Astrocyte of the cerebellum (primary cell): Measurements from ENCODE around the gene ZNF91.
A peak's percentile ranks its signal among the peaks of the same experiment; 100 is the strongest.

Experiments
- DNase-seq: peaks from one replicate; pipeline ENCODE4 v3.0.0-alpha.2; 2011; ENCODE audit warnings: low read depth
- H3K4me3 ChIP-seq: 2 replicates; pipeline ENCODE4 v1.5.1; 2011; ENCODE audit warnings: mild to moderate bottlenecking, low read depth, low read length, moderate library complexity
- in situ Hi-C: cut with HindIII; loops from 2 replicates; pipeline ENCODE4 v1.10.0; 2017; ENCODE audit warnings: low sequenced_read_pairs
- TF ChIP-seq, protein P1 (sequence below): IDR thresholded peaks from 2 replicates; pipeline ENCODE4 v1.5.1; 2012; ENCODE audit warnings: low read length, low read depth, moderate library complexity, mild to moderate bottlenecking; ENCODE audit errors: missing control alignments

Gene ZNF91

GRCh38 chr19:23395041-23395721, at the start of gene ZNF91:
Gene ZNF91, minus strand, starts transcription at chr19:23395471. Its CDS starts 117 bp downstream, at chr19:23395354.
- TF ChIP-seq, protein P1, sequence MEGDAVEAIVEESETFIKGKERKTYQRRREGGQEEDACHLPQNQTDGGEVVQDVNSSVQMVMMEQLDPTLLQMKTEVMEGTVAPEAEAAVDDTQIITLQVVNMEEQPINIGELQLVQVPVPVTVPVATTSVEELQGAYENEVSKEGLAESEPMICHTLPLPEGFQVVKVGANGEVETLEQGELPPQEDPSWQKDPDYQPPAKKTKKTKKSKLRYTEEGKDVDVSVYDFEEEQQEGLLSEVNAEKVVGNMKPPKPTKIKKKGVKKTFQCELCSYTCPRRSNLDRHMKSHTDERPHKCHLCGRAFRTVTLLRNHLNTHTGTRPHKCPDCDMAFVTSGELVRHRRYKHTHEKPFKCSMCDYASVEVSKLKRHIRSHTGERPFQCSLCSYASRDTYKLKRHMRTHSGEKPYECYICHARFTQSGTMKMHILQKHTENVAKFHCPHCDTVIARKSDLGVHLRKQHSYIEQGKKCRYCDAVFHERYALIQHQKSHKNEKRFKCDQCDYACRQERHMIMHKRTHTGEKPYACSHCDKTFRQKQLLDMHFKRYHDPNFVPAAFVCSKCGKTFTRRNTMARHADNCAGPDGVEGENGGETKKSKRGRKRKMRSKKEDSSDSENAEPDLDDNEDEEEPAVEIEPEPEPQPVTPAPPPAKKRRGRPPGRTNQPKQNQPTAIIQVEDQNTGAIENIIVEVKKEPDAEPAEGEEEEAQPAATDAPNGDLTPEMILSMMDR = no peak
- peak within 1 kb of the TSS; percentile 95 for H3K4me3 ChIP-seq
- in situ Hi-C loops = no loop called here
- DNase-seq = peak; percentile 93

DNA sequence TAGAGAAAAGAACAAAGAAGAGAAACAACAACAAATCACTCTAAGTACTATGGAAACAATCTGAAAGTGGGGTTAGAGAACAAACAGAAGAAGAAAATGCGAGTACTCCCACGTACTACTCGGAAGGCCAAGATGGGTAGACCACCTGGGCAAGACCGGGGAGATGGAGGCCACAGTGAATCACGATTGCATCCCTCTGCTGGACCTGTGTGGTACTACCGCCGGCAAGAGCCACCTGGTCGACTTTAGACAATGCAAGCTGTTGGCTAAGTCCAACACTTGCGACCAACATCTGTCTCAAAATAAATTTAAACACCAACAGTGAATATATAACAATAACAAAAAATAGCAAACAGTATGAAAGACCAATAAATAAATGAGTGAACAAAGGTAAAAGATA, 45.5 kb upstream of the ZNF91 start:
- TF ChIP-seq, protein P1 = peak; percentile 41
- DNase-seq = no peak

DNA sequence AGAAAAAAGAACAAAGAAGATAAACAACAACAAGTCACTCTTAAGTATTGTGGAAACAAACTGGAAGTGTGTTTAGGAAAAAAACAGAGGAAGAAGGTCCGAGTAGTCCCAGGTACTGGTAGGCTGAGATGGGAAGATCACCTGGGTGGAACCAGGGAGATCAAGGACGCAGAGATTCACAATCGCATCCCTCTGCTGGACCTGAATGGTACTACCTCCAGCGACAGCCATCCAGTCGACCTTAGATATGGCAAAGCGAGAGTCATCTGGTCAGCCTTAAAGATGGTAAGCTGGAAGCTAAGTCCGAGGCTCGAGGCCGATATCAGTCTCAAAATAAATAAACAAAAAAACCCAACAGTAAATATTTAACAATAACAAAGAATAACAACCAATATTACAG, 44.9 kb upstream of the ZNF91 start:
- TF ChIP-seq, protein P1 = no peak

More for the DNA sequence above, 45.5 kb upstream of the ZNF91 start:
- H3K4me3 ChIP-seq = no peak overlapping the region
- in situ Hi-C loops = no loop called here

DNA sequence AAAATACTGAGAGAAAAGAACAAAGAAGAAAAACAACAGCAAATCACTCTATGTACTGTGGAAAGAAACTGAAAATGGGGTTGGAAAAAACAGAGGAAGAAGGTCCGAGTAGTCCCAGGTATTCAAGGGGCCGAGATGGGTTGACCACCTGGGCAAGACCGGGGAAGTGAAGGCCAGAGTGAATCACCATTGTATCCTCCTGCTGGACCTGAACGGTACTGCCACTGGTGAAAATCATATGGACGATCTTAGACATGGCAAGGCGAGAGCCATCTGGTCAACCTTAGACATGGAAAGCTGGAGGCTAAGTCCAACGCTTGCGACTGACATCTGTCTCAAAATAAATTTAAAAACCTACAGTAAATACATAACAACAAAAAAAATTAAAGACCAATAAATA, 44.4 kb upstream of the ZNF91 start:
- no peak for DNase-seq
- TF ChIP-seq, protein P1 = peak; percentile 28

More for the DNA sequence above, 44.9 kb upstream of the ZNF91 start:
- H3K4me3 ChIP-seq = no peak overlapping the region
- DNase-seq = no peak
- in situ Hi-C loops = no loop called here

DNA sequence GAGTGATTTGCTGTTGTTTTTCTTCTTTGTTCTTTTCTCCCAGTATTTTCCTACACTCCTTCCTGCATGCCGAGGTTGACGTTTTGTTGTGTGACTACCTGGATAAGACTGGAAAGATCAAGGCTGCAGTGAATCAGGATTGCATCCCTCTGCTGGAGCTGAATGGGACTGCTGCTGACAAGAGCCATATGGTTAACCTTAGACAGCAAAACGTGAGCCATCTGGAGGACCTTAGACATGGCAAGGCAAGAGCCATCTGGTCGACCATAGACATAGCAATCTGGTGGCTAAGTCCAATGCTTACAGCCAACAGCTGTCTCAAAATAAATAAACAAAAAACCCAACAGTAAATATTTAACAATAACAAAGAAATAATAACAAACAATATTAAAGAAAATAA, 42.6 kb upstream of the ZNF91 start:
- TF ChIP-seq, protein P1 = no peak
- H3K4me3 ChIP-seq = no peak overlapping the region
- in situ Hi-C loops = no loop called here
- no peak for DNase-seq

More for the DNA sequence above, 44.4 kb upstream of the ZNF91 start:
- no peak overlapping the region for H3K4me3 ChIP-seq
- in situ Hi-C loops = no loop called here

DNA sequence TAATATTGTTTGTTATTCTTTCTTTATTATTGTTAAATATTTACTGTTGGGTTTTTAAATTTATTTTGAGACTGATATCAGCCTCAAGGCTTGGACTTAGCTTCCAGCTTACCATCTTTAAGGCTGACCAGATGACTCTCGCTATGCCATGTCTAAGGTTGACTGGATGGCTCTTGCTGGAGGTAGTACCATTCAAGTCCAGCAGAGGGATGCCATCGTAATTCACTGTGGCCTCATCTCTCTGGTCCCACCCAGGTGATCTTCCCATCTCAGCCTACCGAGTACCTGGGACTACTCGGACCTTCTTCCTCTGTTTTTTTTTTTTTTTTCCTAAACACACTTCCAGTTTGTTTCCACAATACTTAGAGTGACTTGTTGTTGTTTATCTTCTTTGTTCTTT, 41.7 kb upstream of the ZNF91 start:
- H3K4me3 ChIP-seq = no peak overlapping the region
- no peak for DNase-seq
- in situ Hi-C loops = no loop called here
- TF ChIP-seq, protein P1 = peak; percentile 33
